ENCODE measurements around the gene DOCK10.

DOCK10 gene

DNA sequence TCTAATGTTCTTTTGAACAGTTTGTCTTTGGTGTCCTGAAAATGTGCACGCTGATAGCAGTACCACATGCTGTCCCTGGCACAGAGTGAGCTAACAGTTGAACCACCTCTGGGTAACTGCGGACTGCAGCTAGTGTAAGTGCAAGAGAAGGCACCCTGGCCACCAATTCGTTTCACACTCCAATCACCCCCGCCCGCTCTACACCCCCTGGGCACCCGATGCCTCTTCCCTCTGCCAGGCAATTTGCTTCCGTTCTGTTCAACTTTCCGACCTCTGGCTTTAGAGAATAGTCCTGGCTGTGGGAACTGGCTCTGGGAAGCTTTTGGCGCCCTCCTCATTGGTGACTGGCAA is 1.4 kb downstream of the DOCK10 start:
- peak; percentile 20 for DNase-seq

GRCh38 chr2:225040142-225040541 is 2.1 kb downstream of the DOCK10 start:
- no peak for DNase-seq

GRCh38 chr2:225038231-225038523 is 4.1 kb downstream of the DOCK10 start:
- no peak for DNase-seq

DNA sequence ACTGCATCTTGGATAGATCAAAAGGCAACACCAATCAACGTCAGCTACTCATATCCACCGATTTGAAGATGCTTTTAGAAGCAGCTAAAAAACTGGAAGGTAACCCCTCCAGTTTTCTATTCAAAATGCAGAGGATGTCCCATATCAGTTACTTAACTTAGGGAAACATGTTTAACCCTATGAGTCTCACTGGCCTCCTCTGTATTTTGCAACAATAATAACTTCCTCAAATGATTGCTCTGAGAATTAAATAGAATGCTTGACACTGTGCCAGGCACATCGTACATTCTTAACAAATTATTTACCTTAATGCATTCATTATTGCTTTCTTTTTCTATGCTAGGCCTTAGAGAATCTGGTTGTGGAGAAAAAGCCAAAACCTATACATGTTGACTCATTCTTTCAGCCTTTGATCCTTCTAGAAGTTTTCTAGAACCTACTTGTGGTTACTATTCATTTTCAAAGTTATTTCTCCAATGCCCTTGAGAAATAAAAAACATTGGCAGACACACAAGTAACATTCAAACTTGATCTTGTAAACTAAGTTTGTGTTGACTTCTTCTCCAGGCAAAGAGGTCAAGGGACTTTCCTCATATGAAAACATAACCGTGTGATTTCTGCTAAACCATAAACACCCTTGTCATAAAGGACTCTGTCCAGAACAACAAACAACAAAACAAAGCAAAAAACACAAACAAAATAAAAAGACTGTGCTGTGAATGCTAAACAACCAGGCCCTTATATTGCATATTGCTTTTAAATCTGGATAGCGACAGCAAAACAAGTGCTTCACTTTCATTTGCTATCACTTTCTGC is 4.6 kb downstream of the DOCK10 start:
- no peak for DNase-seq

DNA sequence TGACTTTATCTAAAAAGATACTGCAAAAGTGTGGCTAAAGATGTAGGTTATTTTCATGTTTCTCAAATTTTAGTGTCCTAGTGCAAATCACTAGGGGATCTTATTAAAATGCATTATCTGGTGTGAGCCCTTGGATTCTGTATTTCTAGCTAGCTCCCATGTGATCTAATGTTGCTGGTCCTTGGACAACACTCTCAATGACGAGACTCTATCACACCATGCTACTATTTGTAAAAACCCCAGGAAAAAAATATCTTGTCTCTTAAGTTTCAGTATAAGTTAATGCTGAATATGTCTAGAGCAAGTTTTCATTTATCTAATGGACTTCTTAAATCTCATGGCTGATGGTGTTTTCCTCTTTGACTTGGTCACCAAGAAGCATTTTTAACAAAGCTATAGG is 5.8 kb downstream of the DOCK10 start:
- DNase-seq, result no peak

DNA sequence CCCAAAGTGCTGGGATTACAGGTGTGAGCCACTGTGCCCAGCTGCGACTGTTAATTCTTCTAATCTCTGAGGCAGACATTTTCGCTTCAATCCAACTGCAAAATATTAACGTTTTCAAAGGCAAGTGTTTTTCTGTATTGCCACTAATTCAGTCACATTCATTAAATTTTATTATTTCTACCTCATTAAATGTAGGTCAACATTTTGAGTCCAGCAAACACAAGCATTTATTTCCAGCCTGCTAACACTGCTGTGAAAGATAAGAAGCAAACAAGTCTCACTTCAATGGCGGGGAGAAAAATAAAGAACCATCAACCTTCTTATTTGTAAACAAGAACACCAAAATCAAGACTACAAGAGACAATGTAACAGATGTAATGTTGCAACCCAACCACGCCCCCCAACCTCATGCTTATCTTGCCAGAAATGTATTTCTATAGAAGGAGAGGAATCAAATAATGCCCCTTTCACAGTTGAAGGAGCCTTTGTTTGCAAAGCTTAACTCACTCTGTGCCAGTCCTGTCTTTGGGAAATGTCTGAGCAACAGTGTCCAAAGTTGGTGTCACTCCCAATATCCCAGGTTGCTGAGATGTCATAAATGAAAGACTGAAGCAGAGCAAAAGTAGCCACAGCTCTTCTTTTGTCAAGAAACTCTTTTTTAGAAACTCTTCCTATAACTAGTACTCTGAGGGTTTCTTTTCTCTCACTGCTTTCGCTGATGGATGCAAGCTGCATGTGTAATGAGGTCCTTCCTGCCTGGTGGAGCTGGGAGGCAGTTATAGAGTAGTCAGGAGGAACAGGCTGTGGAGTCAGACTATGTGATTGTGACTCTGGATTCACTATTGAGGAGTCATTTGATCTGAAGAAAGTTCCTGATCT is 8.6 kb downstream of the DOCK10 start:
- DNase-seq, result no peak

- DNase-seq, result no peak
Observed at GRCh38 chr2:225032246-225032645, 10.0 kb downstream of the DOCK10 start.

DNA sequence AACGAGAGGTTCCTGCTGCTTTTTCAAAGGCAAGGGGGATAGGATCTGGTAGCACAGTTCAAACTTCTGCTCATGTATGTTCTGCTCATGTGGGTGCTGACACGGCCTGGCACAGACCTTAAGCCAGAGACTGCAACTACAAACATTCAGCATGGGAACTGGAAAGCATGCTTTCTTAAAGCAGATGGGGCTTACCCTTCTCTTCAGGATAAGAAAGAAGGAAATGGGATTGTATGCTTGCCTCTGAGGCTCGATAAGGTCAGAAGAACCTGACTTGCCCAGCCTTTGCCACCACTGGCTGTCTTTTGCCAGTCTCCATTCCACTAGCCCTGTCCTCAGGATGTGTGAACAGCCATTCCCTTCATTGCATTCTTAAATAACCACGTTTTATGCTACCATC is 10.7 kb downstream of the DOCK10 start:
- DNase-seq, result no peak

- DNase-seq, result no peak
Observed at GRCh38 chr2:225030893-225031292, 11.4 kb downstream of the DOCK10 start.

GRCh38 chr2:225030203-225030602 is 12.1 kb downstream of the DOCK10 start:
- DNase-seq, result no peak

DNA sequence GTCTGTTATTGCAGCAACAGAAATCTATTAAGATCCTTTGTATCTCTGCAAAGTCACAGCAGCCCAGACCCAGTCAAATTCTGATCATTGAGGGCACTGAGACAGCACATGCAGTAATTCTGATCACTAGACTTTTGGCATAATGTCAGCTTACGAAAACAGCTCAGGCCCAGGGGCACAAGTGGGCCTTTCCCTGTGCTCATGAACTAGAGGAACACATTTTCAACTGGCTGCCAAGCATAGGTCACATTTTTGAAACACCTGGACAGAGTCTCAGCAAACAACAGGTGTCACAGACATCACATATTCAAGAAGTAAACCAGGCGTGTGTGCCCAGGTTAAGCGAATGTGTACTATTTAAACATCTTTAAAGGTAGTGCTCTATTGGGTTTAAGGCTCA is 13.7 kb downstream of the DOCK10 start:
- DNase-seq, result no peak

DNA sequence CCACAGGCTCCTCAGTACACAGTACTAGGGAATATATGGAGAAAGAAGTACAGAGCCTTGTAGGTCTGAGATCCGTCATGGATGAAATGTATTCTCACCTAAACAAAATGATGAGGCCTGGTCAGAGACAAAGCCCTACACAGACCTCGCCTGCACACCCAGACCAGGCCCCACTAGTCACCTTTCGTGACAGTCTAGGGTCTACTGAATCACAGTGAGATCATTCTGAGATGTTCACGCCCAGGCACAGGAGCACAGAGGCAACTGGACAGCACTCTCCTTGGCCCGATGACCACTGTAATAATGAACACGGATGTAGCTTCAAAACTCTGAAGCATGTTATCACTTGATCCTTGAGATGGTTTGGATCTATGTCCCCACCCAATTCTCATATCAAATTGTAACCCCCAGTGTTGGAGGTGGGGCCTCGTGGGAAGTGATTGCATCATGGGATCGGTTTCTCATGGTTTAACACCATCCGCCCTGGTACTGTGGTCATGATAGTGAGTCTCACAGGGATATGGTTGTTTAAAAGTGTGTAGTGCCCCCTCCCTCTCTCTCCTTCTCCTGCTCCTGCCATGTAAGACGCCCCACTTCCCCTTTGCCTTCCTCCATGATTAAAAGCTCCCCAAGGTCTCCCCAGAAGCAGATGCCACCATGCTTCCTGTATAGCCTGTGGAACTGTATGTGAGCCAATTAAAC is 15.1 kb downstream of the DOCK10 start:
- DNase-seq, result no peak

GRCh38 chr2:225025917-225026571 is 16.2 kb downstream of the DOCK10 start:
- DNase-seq, result no peak

GRCh38 chr2:225022188-225022587 is 20.1 kb downstream of the DOCK10 start:
- DNase-seq, result no peak

DNA sequence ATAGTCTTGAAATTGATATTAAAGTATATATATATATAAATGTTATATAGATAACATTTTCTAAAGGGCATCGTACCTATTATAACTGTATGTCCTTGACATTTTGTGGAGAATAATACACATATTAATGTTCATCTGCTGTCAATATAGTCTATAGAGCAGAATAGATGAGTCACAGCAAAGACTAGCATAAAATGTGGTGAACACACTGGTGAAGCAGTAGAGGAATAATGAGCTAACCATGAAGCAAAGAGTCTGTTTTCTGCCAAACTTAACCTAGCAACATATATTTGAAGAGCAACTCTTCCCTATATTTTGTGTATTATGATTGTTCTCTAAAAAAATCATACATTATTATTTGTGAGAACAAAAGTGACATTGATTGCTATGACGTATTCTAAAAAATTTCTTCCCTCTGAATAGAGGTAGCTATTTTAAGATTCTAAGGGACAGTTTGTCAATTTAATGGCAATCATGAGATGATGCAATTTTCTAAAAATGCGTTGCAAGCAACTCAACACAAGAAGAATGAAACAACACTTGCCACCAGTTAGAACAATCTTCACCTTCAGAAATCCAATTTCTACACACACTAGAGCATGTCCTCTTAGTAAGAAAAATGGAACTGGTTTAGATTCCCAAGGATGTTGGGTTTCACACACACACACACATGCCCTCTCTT is 22.0 kb downstream of the DOCK10 start:
- no peak for DNase-seq

GRCh38 chr2:225019105-225019504 is 23.2 kb downstream of the DOCK10 start:
- no peak for DNase-seq

GRCh38 chr2:225017713-225018112 is 24.6 kb downstream of the DOCK10 start:
- DNase-seq, result no peak

- DNase-seq, result no peak
Observed at GRCh38 chr2:225017098-225017685, 25.1 kb downstream of the DOCK10 start.

DNA sequence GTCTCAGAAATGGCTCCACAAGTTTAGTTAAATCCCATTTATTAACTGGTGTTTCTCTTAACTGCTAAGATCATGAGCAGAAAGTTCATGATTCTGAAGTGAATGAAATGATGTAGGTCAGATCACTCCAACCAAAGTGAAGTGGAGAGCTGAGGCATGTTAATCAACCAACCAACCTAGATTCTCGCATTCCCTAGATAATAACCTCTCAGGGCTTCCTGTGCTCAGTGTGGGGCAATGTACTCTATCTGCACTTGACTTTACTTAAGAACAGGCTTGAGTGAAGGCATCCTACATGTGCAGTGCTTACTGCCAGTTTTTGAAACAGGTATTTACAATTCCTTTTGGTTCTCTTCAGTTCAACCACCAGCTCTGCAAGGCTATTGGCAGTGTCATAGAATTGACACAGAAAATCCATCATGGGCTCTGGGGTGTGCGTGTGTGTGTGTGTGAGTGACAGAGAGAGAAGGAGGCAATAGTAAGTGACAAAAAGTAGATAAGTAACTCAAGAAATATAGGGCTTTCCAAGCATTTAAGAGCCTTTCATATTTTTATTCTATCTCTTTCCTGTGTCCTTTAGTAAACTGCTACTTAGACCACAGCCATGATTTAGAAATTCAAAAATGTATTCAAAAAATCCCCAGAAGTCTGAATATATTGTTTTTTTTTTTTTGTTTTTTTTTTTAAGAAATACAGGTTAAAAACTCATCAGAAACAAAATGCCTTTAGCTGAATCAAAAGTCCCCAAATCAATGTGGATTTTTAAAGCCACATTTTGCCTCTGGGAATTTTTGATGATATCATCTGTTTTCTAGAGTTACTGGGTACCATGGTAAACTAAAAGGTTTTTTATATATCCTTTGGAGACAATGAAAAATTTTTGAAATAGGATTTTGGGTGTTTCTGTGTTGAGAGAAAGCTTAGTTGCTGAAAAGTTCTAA is 28.6 kb downstream of the DOCK10 start:
- DNase-seq, result no peak

DNA sequence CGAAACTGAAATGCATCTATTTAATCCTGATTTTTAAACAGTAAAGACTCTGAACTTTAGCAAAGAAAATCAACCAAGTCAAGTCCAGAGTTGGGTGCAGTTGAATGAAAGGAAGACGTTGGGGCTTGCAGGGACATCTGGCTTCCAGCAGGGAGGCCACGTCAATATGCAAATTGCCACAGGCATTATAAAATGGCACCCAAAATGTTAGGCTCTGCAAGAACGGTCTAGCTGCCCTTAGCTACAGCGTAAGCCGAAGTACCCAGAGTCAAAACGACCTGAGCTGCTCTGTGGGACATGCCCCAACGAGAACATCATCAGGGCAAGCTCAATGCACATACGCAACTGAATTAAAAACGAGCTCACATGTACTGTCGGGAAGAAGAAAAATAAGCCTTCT is 30.7 kb downstream of the DOCK10 start:
- DNase-seq, result no peak

DNA sequence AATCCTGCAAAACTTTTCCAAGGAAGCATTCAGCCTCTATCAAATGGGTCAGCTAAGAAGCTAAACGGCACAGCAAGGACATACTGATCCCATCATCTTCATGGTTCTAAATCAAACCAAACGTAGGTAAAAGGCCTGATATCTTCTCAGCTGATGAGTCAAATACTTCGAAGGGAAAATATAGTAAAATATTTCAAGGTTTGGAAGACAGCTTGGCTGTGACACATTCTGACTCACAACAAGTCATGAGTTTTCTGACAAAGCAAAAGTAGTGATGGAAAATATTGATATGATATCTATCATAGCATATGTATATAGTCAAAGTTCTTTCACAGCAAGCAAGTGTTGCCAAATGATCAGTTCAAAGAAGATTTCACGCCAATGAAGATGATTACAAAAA is 31.5 kb downstream of the DOCK10 start:
- DNase-seq, result no peak
